Islet precursor cell (in vitro differentiated cells): ENCODE data around the gene USP32.

ENCODE experiments used
- DNase-seq: peaks from one replicate; pipeline ENCODE4 v3.0.0-alpha.2; 2018

The USP32 gene

DNA sequence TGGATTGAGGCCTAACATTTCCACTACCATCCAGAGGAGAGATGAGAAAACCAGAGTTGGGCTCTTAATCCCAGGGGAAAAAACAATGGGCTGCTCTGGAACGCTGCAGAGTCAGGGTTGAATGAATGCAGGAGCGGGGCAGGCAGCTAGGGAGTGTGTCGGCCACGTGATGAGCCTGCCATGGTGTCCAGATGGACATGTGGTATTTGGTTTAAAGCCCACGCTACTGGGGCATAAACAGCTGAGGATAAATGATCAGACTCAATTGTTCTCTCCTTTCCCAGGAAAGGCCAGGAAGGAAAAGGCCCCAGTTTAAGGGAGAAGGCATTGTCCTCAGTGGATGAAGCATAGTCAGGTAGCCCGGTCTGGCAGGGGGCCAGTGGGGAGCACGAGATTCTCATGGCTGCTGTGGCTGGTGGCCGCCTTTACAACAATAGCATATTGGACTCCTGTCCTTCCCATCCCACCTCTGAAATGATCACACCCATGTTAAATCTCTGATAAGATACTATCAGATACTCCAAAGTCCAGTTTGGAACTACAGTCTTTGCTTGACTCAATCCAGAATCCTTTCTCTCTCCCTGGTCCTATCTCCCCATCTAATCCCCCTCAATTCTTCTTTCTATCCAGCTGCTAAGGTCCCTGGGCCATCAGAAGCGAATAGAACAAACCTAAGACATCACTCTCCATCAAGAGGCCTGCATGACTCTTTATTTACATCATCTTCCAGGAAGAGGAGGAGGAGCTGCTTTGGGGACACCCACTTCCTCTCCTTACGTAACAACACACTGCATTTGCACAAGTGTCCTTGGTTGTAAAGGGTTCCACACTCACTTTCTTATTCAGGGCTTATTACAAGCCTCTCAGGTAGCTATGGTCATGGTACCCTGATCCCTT lies 221.8 kb downstream of the USP32 start:
- peak; percentile 46 for DNase-seq

DNA sequence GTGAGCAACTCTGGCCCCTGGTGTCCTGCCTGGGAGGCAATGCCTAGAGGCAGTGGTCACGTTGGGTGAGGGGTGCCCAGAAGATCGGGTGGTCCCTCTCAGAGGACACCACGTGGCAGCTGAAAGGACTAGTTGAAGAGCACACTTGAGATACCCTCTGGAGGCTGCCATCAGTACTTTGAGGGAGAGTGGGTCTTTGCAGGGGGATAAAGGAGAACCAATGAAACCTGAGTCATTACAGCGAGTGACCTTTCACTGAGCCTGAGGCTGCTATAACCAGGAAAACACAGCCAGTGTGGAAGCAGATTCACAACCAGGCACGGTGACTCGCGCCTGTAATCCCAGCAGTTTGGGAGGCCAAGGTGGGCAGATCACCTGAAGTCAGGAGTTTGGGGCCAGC lies 223.3 kb downstream of the USP32 start:
- peak; percentile 79 for DNase-seq

GRCh38 chr17:60167065-60167741 lies 224.7 kb downstream of the USP32 start:
- DNase-seq, result peak; percentile 52

DNA sequence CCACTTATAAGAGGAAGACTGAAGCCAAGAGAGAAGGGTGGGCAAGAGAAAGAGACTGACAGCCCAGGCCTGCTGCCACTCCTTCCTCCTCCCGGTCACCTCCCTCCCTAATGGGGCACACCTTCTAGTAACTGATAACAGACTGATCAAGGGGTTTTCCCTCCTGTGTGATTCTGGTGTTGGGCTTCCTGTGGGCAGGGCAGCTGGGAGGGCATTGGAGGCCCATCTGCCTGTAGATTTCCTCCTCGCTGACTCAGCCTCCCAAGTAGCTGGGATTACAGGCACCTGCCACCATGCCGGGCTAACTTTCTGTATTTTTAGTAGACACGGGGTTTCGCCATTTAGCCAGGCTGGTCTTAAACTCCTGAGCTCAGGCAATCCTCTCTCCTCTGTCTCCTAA lies 226.0 kb downstream of the USP32 start:
- DNase-seq, result peak; percentile 54

DNA sequence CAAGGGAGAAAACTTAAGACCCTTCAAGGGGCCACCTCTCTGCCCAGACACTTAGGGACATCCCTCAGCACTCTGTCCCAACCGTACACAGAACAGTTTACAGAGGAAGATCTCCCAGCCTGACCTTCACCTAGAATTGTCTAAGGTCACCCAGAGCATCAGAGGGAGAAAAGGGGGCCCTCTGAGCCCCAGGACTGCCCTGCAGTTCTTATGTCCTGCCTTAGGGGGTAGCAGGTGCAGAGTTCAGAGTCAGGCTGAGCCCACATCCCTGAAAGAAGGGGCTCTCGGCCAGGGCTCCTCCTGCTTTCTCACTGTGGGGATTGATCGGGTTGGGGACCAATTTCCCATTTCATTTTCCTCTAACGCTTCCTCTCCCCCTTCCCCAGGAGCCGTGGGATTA lies 226.7 kb downstream of the USP32 start:
- DNase-seq, result peak; percentile 48

GRCh38 chr17:60164697-60165096 lies 227.2 kb downstream of the USP32 start:
- DNase-seq, result peak; percentile 71

- no peak for DNase-seq
These were observed 227.8 kb downstream of the USP32 start for GRCh38 chr17:60164164-60164563.

- DNase-seq, result peak; percentile 72
These were observed 228.7 kb downstream of the USP32 start for GRCh38 chr17:60163108-60163784.

- DNase-seq, result peak; percentile 59
These were observed 230.2 kb downstream of the USP32 start for GRCh38 chr17:60161598-60162330.

DNA sequence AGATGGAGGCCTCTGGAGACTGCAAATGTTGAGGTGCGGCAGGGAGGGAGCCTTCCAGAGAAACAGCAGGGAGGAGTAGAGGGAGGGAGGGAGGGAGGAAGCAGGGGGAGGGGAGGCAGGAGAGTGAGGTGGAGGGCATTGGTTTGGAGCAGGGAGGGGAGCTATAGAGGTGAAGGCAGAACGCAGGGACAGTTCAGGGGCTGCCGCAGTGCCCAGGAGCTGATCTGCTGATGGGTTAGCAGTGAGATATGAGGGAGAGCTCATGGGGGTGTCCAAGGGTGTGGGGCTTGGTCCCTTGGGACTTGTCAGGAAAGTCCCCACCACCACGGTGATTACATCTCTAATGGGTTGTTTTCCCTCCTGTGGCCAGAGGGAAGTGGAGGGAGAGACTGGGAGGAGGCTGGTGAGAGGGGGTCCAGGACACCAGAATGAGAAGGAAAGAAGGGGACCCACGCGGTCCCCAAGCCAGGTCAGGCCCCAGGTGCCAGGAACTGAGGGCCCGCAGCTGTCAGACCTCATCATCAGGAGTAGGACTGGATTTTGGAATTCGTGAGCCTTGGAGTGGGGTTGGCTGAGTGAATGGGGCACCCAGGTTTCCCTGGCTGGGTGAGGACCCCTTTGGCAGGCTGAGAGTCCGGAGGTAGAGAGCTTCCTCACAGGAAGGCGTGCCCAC lies 231.0 kb downstream of the USP32 start:
- no peak for DNase-seq

GRCh38 chr17:60159479-60159866 lies 232.5 kb downstream of the USP32 start:
- DNase-seq, result no peak

GRCh38 chr17:60158751-60159478 lies 233.0 kb downstream of the USP32 start:
- no peak for DNase-seq

- DNase-seq, result no peak
These were observed 234.4 kb downstream of the USP32 start for GRCh38 chr17:60157487-60158040.

- no peak for DNase-seq
These were observed 235.2 kb downstream of the USP32 start for GRCh38 chr17:60156746-60157145.

GRCh38 chr17:60155815-60156214 lies 236.1 kb downstream of the USP32 start:
- no peak for DNase-seq

DNA sequence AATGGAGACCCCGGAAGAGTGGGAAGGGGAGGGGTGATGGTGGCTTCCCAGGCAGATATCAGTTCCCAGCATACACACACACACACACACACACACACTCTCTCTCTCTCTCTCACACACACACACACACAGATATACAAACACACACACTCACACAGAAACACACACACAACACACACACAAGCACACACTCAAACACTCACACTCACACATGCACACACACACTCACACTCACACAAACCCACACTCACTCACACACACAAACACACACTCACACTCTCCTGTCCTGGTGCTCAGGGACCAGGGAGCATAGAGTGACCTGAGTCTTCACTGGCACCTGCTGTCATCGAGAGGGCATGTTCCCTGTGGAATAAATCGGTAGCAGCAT lies 236.5 kb downstream of the USP32 start:
- DNase-seq, result no peak

DNA sequence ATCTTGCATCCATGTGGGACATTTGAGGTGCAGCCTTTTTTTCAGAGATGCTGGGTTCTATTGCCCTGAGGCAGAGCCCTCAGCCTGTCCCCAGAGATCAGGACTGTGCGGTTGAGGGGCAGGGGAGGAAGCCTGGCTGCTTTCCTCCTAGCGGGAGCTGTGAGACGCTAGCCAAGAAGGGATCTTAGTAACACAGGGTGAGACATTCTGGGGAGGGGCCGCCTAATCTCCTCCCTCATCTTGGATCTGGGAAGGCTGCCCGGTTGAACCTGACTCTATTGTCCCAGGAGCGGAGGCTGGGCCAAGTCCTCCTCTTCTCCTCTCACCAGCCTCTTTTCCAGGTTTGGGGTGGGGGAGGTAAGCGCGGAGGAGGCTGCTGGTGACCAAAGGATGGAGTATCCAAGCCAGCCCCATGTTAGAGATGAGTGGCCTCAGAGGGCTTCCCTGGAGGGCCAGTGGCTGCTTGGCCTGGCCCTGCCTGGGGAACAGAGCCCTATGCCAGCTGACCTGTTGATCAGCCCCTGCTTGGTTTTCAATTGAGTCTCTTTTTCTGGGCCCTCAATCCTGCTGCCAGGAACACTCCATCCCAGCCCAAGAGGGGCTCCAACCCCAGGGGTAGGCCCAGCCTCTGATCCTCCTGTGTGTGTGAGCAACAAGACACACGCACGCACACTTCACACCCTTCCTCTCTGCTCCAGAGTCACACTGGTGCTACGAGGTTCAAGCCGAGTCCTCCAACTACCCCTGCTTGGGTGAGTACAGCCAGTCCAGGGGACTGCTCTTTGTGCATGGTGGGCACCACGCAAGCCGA lies 237.1 kb downstream of the USP32 start:
- DNase-seq, result no peak

DNA sequence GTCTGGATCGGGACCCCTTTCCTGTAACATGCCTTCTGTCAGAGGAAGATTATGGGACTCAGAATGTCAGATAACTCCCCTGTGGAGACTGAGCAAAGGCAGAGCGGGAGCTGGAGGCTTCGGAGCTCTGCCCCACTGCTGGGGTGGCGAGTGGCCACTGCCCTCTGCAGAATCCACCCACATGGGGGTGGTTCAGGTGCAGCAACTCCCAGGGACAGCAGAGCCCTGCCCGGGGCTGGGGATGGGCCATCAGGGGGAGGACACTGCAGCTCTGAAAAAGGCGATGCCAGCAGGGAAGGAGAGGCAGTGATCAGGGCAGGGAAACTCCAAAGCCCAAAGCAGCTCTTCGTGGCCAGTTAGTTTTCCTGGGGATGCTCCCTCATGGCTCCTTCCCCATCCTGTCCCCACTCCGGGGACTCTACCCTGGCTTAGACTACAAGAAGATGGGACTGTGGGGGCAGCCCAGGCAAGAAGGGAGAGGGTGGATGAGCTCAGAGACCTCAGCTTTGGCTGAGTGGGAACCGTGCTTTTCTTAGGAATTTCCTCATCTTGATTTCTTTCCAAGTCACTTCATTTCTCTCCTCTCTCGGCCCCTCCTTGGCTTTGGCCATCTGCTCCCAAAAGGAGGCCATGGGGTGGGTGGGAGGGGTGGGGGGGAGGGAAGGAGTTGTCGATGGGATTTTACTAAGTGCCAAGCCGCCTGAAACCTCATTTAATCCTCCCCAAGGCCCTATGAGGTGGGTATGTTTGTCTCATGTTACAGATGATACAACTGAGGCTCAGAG lies 238.1 kb downstream of the USP32 start:
- DNase-seq, result no peak

- no peak for DNase-seq
These were observed 240.6 kb downstream of the USP32 start for GRCh38 chr17:60151355-60151754.
